HepG2 (cell line): ENCODE results near the gene HAS3.

Experiments used
- BCLAF1 ChIP-seq: fragments of 450-650 bp; IDR thresholded peaks from 2 replicates; pipeline ENCODE4 v1.6.1; 2017; ENCODE audit warnings: mild to moderate bottlenecking
- PATZ1 ChIP-seq: sonication (generic); formaldehyde crosslinking; IDR thresholded peaks from 2 replicates; pipeline ENCODE4 v1.4.0; 2020; ENCODE audit warnings: missing genetic modification reagents
- POLR2AphosphoS5 ChIP-seq: IDR thresholded peaks from 2 replicates; pipeline ENCODE4 v1.6.1; 2012; ENCODE audit warnings: low read depth, low read length
- RFX5 ChIP-seq: IDR thresholded peaks from 2 replicates; pipeline ENCODE4 v1.6.1; 2011; ENCODE audit warnings: low read depth, low read length, improper control_type of control experiment
- RFXANK ChIP-seq: IDR thresholded peaks from 2 replicates; pipeline ENCODE4 v1.6.1; 2016
- SMYD3 ChIP-seq: sonication (generic); formaldehyde crosslinking; IDR thresholded peaks from 2 replicates; pipeline ENCODE4 v1.8.1; 2023; ENCODE audit warnings: mild to moderate bottlenecking, missing genetic modification reagents
- ZNF329 ChIP-seq: sonication (generic); formaldehyde crosslinking; IDR thresholded peaks from 2 replicates; pipeline ENCODE4 v1.9.0; 2021; ENCODE audit warnings: low read depth, mild to moderate bottlenecking, missing genetic modification reagents

GRCh38 chr16:69141014-69141413 is 35.6 kb downstream of the HAS3 start:
- TF ChIP-seq RFX5 (no peak), PATZ1 (CRISPR knock-in tag) (no peak), RFXANK (CRISPR knock-in tag) (no peak), SMYD3 (no peak), BCLAF1 (no peak), POLR2AphosphoS5 (no peak), ZNF329 (no peak)
